Activated B cell treated with CpG ODN at 0.5 μM for 24 hours (primary cell): ENCODE results near the gene HEY2. TPM values are rescaled to one million over a fixed set of nuclear protein-coding genes. Genes with fewer than 3 reads are reported as not detected.
A peak's percentile ranks its signal among the peaks of the same experiment; 100 is the strongest.

ENCODE experiments used
- ATAC-seq: fragments of 200-7000 bp; cut with Tn5 transposase; one replicate; pipeline ENCODE4 v1.10.0; 2021; ENCODE audit warnings: low read depth, mild to moderate bottlenecking, moderate library complexity
- CTCF ChIA-PET: fragments of 350-600 bp; sonication (Branson Sonifier 250); formaldehyde crosslinking; loops from one replicate; lab custom pipeline; 2021; ENCODE audit warnings: antibody characterized with exemption; lab: Charles Lee
- POLR2A ChIA-PET: fragments of 350-600 bp; sonication (Branson Sonifier 250); formaldehyde crosslinking; loops from one replicate; lab custom pipeline; 2021; ENCODE audit warnings: antibody characterized with exemption; lab: Charles Lee
- DNase-seq: peaks from one replicate; pipeline ENCODE4 v3.0.0; 2022
- H3K27ac Mint-ChIP-seq: one replicate; pipeline ENCODE4 v1.8.0; 2020; ENCODE audit warnings: mixed read lengths
- H3K27me3 Mint-ChIP-seq: one replicate; pipeline ENCODE4 v1.8.0; 2021; ENCODE audit warnings: mixed read lengths
- H3K36me3 Mint-ChIP-seq: one replicate; pipeline ENCODE4 v1.8.0; 2021; ENCODE audit warnings: low read depth, mixed read lengths
- H3K4me1 Mint-ChIP-seq: one replicate; pipeline ENCODE4 v1.8.0; 2021; ENCODE audit warnings: mixed read lengths
- H3K4me3 Mint-ChIP-seq: one replicate; pipeline ENCODE4 v1.8.0; 2020; ENCODE audit warnings: mild to moderate bottlenecking, mixed read lengths
- H3K9me3 Mint-ChIP-seq: one replicate; pipeline ENCODE4 v1.8.0; 2020; ENCODE audit warnings: mixed read lengths
- CTCF ChIP-seq: fragments of 200-600 bp; IDR thresholded peaks from one replicate; pipeline ENCODE4 v1.8.0; 2022; ENCODE audit warnings: antibody characterized with exemption, mild to moderate bottlenecking
- intact Hi-C: fragments of 100-400 bp; cut with micrococcal nuclease; formaldehyde crosslinking; loops from one replicate; pipeline ENCODE4 v1.15.1; 2024
- total RNA-seq: library from RNA; stranded (reverse); gene quantifications from 2 replicates; pipeline ENCODE4 v1.2.3, GENCODE V29; 2022

The HEY2 gene
- total RNA-seq, 1 donor from 2014 or later: not detected

GRCh38 chr6:125747589-125748405 is 1.6 kb upstream of the HEY2 start:
- peak; percentile 8 for ATAC-seq
- Mint-ChIP-seq H3K27ac (no peak overlapping the region), H3K27me3 (peaks cover 43% of the 10 kb centered on the region), H3K9me3 (no peaks in the 10 kb centered on the region), H3K4me1 (peaks cover 40% of the 10 kb centered on the region), H3K36me3 (no peaks in the 10 kb centered on the region), H3K4me3 (peak overlapping the region; percentile 81)
- peak; percentile 46 for DNase-seq
- no peak for TF ChIP-seq CTCF
- CTCF ChIA-PET: interaction anchor here (0.6 kb wide), 1 partner anchor 246 kb away, joined by 3 read pairs; no protein-coding TSS in a partner anchor
- POLR2A ChIA-PET: interaction anchor here (0.6 to 1.4 kb wide), 5 partner anchors 33 to 401 kb away, joined by 3 to 6 read pairs (median 3); partner anchors contain the start of genes NCOA7 and TRMT11
- intact Hi-C loops: loop anchor here (1.0 to 2.0 kb wide), 2 partner anchors 1520 to 1773 kb away; no protein-coding TSS in a partner anchor

GRCh38 chr6:125748406-125749172 is 843 bp upstream of the HEY2 start:
- Mint-ChIP-seq H3K4me1 (peaks cover 40% of the 10 kb centered on the region), H3K27ac (peak overlapping the region; percentile 61), H3K36me3 (no peaks in the 10 kb centered on the region), H3K4me3 (peak overlapping the region; percentile 81), H3K9me3 (no peaks in the 10 kb centered on the region), H3K27me3 (peaks cover 46% of the 10 kb centered on the region)
- TF ChIP-seq CTCF: no peak
- ATAC-seq (no peak), DNase-seq (no peak)
- intact Hi-C loops: loop anchor here (1.0 kb wide), 3 partner anchors 32 to 446 kb away; partner anchors contain the start of gene HINT3
- ChIA-PET CTCF (no interaction called here), POLR2A (interaction anchor here (0.6 to 1.4 kb wide), 5 partner anchors 32 to 402 kb away, joined by 3 to 6 read pairs (median 3); partner anchors contain the start of genes NCOA7 and TRMT11)

- Mint-ChIP-seq H3K9me3 (no peaks in the 10 kb centered on the region), H3K36me3 (no peaks in the 10 kb centered on the region), H3K4me1 (peaks cover 40% of the 10 kb centered on the region), H3K27me3 (peaks cover 44% of the 10 kb centered on the region), H3K27ac (no peak overlapping the region), H3K4me3 (peak overlapping the region; percentile 80)
- ATAC-seq (no peak), DNase-seq (no peak)
- TF ChIP-seq CTCF: no peak
- ChIA-PET POLR2A (interaction anchor here (1.2 kb wide), 1 partner anchor 236 kb away, joined by 3 read pairs; the partner anchor contains the start of gene TRMT11), CTCF (interaction anchor here (7.5 kb wide), 1 partner anchor 438 kb away, joined by 200 read pairs; no protein-coding TSS in a partner anchor)
- intact Hi-C loops: loop anchor here (1.0 kb wide), 3 partner anchors 30 to 448 kb away; partner anchors contain the start of gene HINT3
Observed at GRCh38 chr6:125749865-125750691, 646 bp downstream of the HEY2 start.

- ChIA-PET POLR2A (interaction anchor here (1.4 kb wide), 1 partner anchor 449 kb away, joined by 4 read pairs; the partner anchor contains the start of gene HDDC2), CTCF (interaction anchor here (7.5 kb wide), 1 partner anchor 439 kb away, joined by 200 read pairs; no protein-coding TSS in a partner anchor)
- DNase-seq: no peak
- no peaks in the 10 kb centered on the region for H3K36me3 Mint-ChIP-seq
- H3K27ac Mint-ChIP-seq: no peak overlapping the region
- no peak for TF ChIP-seq CTCF
- H3K27me3 Mint-ChIP-seq: peaks cover 44% of the 10 kb centered on the region
- ATAC-seq: no peak
- peaks cover 40% of the 10 kb centered on the region for H3K4me1 Mint-ChIP-seq
- H3K9me3 Mint-ChIP-seq: no peaks in the 10 kb centered on the region
- peak overlapping the region; percentile 80 for H3K4me3 Mint-ChIP-seq
- intact Hi-C loops: no loop called here
Observed at GRCh38 chr6:125750692-125751333, 1.4 kb downstream of the HEY2 start.
